ENCODE results near the gene PAM. TPM values are rescaled to one million over a fixed set of nuclear protein-coding genes. Genes with fewer than 3 reads are reported as not detected.

Gene PAM
- total and polyA plus RNA-seq, 4 donors = 8.2 to 27.5 (median 13.7) TPM

DNA sequence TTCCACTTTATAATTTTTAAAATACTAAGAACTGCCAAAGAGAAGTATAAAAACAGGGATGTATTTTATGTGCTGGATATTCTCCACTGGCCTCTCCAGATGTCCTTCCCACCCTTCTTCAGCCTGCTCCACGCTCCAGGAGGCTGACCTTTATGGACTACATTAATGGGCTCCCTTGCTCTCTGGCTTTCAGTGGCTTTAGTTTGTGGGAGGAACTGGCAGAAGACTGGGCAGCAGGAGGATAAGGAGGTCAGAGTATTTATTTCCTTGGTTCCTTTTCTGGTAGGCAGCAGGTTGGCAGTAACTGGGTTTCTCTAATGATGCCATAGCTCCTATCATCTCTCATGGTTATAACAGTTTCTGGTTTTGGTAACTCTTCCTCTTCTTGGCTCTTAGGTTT, 133.9 kb downstream of the PAM start (continued):
- no peak for TF ChIP-seq YY1 (IDR thresholded peaks at IDR 0.05)

DNA sequence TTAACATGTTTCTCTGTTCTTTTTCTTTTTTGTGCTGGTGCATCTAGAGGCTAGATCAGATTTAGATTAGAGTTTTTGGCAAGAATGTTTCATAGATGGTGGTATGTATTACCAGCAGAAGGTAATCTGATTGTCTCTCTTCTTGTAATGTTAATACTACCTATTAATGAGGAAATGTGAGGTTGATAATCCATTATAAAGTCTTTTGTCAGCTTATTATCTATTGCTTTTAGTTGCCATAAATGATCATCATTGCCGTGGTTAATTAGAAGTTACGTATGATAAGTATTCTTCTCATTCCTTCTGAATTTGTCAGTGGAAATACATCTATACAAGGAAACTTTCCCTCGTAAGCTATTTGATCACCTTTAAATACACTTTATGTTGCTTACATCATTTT, 135.0 kb downstream of the PAM start:
- DNase-seq (ENCODE audit: low spot score) = no peak
- H3K9me3 ChIP-seq (ENCODE audit: control insufficient read depth in 4 of 4, low read length in 3 of 4) = no peaks in the 10 kb centered on the region
- H3K36me3 ChIP-seq (ENCODE audit: control insufficient read depth in 4 of 4, insufficient read depth in 3 of 4, low read depth in 1 of 4, low read length in 3 of 4) = peaks cover 0 to 1% (median 0%) of the 10 kb centered on the region in 4 donors
- TF ChIP-seq, protein P1, sequence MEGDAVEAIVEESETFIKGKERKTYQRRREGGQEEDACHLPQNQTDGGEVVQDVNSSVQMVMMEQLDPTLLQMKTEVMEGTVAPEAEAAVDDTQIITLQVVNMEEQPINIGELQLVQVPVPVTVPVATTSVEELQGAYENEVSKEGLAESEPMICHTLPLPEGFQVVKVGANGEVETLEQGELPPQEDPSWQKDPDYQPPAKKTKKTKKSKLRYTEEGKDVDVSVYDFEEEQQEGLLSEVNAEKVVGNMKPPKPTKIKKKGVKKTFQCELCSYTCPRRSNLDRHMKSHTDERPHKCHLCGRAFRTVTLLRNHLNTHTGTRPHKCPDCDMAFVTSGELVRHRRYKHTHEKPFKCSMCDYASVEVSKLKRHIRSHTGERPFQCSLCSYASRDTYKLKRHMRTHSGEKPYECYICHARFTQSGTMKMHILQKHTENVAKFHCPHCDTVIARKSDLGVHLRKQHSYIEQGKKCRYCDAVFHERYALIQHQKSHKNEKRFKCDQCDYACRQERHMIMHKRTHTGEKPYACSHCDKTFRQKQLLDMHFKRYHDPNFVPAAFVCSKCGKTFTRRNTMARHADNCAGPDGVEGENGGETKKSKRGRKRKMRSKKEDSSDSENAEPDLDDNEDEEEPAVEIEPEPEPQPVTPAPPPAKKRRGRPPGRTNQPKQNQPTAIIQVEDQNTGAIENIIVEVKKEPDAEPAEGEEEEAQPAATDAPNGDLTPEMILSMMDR (IDR thresholded peaks at IDR 0.05; ENCODE audit: low read depth, low read length, missing input control) = no peak
- TF ChIP-seq, protein P2, sequence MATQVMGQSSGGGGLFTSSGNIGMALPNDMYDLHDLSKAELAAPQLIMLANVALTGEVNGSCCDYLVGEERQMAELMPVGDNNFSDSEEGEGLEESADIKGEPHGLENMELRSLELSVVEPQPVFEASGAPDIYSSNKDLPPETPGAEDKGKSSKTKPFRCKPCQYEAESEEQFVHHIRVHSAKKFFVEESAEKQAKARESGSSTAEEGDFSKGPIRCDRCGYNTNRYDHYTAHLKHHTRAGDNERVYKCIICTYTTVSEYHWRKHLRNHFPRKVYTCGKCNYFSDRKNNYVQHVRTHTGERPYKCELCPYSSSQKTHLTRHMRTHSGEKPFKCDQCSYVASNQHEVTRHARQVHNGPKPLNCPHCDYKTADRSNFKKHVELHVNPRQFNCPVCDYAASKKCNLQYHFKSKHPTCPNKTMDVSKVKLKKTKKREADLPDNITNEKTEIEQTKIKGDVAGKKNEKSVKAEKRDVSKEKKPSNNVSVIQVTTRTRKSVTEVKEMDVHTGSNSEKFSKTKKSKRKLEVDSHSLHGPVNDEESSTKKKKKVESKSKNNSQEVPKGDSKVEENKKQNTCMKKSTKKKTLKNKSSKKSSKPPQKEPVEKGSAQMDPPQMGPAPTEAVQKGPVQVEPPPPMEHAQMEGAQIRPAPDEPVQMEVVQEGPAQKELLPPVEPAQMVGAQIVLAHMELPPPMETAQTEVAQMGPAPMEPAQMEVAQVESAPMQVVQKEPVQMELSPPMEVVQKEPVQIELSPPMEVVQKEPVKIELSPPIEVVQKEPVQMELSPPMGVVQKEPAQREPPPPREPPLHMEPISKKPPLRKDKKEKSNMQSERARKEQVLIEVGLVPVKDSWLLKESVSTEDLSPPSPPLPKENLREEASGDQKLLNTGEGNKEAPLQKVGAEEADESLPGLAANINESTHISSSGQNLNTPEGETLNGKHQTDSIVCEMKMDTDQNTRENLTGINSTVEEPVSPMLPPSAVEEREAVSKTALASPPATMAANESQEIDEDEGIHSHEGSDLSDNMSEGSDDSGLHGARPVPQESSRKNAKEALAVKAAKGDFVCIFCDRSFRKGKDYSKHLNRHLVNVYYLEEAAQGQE (IDR thresholded peaks at IDR 0.05) = no peak
- no peak for TF ChIP-seq TAF1 (conservative IDR thresholded peaks at IDR 0.05)
- TF ChIP-seq EGR1 (IDR thresholded peaks at IDR 0.05; ENCODE audit: low read depth in 2 of 2) = no peak
- TF ChIP-seq YY1 (IDR thresholded peaks at IDR 0.05) = no peak
- TF ChIP-seq HNF4G (IDR thresholded peaks at IDR 0.05) = no peak
- TF ChIP-seq, protein P3, sequence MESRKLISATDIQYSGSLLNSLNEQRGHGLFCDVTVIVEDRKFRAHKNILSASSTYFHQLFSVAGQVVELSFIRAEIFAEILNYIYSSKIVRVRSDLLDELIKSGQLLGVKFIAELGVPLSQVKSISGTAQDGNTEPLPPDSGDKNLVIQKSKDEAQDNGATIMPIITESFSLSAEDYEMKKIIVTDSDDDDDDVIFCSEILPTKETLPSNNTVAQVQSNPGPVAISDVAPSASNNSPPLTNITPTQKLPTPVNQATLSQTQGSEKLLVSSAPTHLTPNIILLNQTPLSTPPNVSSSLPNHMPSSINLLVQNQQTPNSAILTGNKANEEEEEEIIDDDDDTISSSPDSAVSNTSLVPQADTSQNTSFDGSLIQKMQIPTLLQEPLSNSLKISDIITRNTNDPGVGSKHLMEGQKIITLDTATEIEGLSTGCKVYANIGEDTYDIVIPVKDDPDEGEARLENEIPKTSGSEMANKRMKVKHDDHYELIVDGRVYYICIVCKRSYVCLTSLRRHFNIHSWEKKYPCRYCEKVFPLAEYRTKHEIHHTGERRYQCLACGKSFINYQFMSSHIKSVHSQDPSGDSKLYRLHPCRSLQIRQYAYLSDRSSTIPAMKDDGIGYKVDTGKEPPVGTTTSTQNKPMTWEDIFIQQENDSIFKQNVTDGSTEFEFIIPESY (IDR thresholded peaks at IDR 0.05) = no peak
- no peak for TF ChIP-seq HNF4A (conservative IDR thresholded peaks at IDR 0.05)
- no peak for TF ChIP-seq NR2F2 (IDR thresholded peaks at IDR 0.05)
- TF ChIP-seq GABPA (IDR thresholded peaks at IDR 0.05 in 1 of 2, conservative IDR thresholded peaks at IDR 0.05 in 1 of 2) = no peak
- TF ChIP-seq FOXA2 (IDR thresholded peaks at IDR 0.05) = no peak
- TF ChIP-seq RXRA (IDR thresholded peaks at IDR 0.05) = no peak
- TF ChIP-seq, protein P4, sequence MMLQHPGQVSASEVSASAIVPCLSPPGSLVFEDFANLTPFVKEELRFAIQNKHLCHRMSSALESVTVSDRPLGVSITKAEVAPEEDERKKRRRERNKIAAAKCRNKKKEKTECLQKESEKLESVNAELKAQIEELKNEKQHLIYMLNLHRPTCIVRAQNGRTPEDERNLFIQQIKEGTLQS (IDR thresholded peaks at IDR 0.05) = no peak
- TF ChIP-seq, protein P5, sequence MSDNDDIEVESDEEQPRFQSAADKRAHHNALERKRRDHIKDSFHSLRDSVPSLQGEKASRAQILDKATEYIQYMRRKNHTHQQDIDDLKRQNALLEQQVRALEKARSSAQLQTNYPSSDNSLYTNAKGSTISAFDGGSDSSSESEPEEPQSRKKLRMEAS (IDR thresholded peaks at IDR 0.05) = no peak
- no peak for TF ChIP-seq FOXA1 (IDR thresholded peaks at IDR 0.05)
- WGBS = 98% methylated on average over 3 of the region's 3 CpGs
- H3K9ac ChIP-seq (ENCODE audit: low read depth in 1 of 2, low read length in 2 of 2) = no peak overlapping the region
- H3K4me1 ChIP-seq (ENCODE audit: control insufficient read depth in 4 of 4, insufficient read depth in 4 of 4, low read length in 3 of 4) = no peaks in the 10 kb centered on the region
- no peaks in the 10 kb centered on the region for H3K27me3 ChIP-seq (ENCODE audit: control insufficient read depth in 4 of 4, insufficient read depth in 4 of 4, low read length in 3 of 4)
- no peak overlapping the region for H3K27ac ChIP-seq (ENCODE audit: low read depth in 1 of 2, low read length in 2 of 2)
- H3K4me3 ChIP-seq (ENCODE audit: low read depth in 1 of 3, low read length in 3 of 3) = no peak overlapping the region
